Stimulated activated naive CD8-positive, alpha-beta T cell treated with anti-CD3 and anti-CD28 coated beads, Interleukin-15, Interleukin-2, amounts not matched to agents 100 ng/mL and 50 ng/mL, for 24 hours (primary cell): ENCODE results near the gene DOCK2.

Source experiments
- H3K27ac Mint-ChIP-seq: one replicate; pipeline ENCODE4 v1.8.0; 2021; ENCODE audit warnings: mild to moderate bottlenecking, mixed read lengths
- H3K27me3 Mint-ChIP-seq: one replicate; pipeline ENCODE4 v1.8.0; 2021; ENCODE audit warnings: mixed read lengths
- H3K36me3 Mint-ChIP-seq: one replicate; pipeline ENCODE4 v1.8.0; 2021; ENCODE audit warnings: low read depth, mixed read lengths
- H3K4me1 Mint-ChIP-seq: one replicate; pipeline ENCODE4 v1.8.0; 2021; ENCODE audit warnings: low read depth, mixed read lengths
- H3K4me3 Mint-ChIP-seq: one replicate; pipeline ENCODE4 v1.8.0; 2021; ENCODE audit warnings: mild to moderate bottlenecking, mixed read lengths
- H3K9me3 Mint-ChIP-seq: one replicate; pipeline ENCODE4 v1.8.0; 2021; ENCODE audit warnings: mixed read lengths

Gene DOCK2

DNA sequence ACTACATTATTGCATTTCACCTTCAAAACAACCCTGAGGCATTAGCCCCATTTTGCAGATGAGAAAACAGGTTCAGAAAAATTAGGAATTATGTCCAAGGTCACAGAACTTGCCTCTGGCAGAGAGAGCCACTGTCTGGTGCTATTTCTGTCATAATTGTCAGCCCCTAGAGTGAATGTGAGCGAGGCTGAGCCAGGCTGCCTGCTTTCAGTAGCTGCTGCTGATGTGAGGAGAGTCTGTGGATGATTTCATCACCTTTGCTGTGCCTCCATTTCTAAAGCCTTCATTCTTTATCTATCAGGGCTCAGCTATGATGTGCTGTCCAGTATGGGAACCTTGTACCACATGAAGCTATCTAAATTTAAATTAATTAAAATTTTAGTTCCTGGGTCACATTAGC lies 271.8 kb downstream of the DOCK2 start:
- H3K4me3 Mint-ChIP-seq, result no peak overlapping the region
- H3K9me3 Mint-ChIP-seq, result no peaks in the 10 kb centered on the region
- H3K36me3 Mint-ChIP-seq, result peaks cover 5% of the 10 kb centered on the region
- peaks cover 5% of the 10 kb centered on the region for H3K4me1 Mint-ChIP-seq
- no peaks in the 10 kb centered on the region for H3K27me3 Mint-ChIP-seq
- H3K27ac Mint-ChIP-seq, result no peak overlapping the region

DNA sequence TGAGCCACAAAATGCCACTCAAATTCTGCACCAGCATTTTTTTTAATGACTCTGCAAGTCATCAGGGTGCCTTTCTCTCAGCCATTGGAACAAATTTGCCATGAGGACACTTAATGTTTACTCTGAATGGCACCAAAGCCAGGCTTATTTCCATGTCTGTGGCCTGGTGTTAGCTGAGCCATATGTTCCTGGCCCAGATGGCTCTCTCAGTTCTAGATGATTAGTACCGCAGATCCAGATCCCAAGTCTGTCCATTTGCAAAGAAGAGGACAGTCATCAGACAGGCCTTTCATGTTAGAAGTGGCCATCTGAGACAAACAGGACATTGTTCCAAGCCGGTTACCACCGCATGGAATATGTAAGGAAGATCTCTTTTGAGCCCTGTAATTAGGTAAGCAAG lies 272.9 kb downstream of the DOCK2 start:
- Mint-ChIP-seq H3K9me3 (no peaks in the 10 kb centered on the region), H3K27me3 (no peaks in the 10 kb centered on the region), H3K4me3 (no peak overlapping the region), H3K36me3 (peaks cover 15% of the 10 kb centered on the region), H3K4me1 (peaks cover 5% of the 10 kb centered on the region), H3K27ac (peak overlapping the region; percentile 45)

DNA sequence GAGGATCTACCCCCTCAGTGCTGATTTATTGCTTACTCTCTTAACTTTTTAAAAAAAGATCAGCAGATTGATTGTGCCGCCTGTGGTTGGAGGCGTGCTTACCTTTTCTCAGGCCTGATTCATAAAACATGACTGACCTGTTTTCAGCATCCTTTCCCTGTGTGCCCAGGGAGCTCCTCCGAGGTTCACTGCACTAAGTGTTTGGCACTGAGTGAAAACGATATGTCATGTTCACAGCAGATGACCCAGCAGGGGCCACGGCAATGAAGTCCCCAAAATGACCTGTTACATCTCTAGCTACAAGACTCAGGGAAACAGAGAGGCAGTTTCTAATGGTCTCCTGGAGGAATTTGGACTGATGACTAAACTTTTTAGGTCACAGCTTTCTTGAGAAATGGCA lies 273.3 kb downstream of the DOCK2 start:
- peaks cover 5% of the 10 kb centered on the region for H3K4me1 Mint-ChIP-seq

DNA sequence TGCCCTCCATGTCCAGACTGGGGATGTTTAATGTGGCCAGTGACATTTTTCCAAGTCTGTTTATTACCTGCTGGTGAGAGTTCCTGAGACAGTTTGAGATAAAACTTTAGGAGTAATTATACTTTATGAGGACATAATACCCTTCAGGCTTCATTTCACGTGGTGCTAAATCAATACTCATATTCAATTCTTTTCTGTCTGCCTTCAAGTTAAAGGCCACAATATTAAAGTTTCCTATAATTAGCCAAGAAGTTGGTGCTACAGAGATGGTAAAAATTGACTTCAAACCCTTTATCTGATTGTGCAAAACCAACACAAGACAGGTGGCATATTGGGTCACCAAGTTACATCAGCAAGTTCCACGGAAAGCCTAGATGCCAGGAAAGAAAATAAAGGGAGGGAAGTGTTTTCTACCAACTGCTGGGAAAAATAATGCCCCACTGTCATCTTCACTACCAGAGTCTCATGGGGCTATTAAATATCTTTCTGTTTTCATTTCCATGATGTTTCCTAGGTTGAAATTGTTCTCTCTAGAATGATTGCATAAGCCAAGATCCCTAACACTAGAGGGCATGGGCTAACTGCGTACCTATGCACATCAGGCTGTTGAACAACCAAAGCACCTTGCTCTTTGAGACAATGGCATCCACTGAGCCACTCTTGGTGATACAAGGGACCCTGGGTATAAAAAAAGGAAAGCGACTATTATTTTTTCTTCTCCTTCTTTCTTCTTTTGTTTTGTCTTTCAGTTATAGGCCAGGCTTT lies 274.6 kb downstream of the DOCK2 start:
- H3K27me3 Mint-ChIP-seq, result no peaks in the 10 kb centered on the region
- H3K36me3 Mint-ChIP-seq, result peaks cover 23% of the 10 kb centered on the region
- peaks cover 5% of the 10 kb centered on the region for H3K4me1 Mint-ChIP-seq
- no peak overlapping the region for H3K27ac Mint-ChIP-seq
- H3K9me3 Mint-ChIP-seq, result no peaks in the 10 kb centered on the region
- H3K4me3 Mint-ChIP-seq, result no peak overlapping the region

More for the DNA sequence above, 273.3 kb downstream of the DOCK2 start:
- Mint-ChIP-seq H3K36me3 (peaks cover 15% of the 10 kb centered on the region), H3K4me3 (no peak overlapping the region), H3K27me3 (no peaks in the 10 kb centered on the region), H3K27ac (no peak overlapping the region), H3K9me3 (no peaks in the 10 kb centered on the region)

DNA sequence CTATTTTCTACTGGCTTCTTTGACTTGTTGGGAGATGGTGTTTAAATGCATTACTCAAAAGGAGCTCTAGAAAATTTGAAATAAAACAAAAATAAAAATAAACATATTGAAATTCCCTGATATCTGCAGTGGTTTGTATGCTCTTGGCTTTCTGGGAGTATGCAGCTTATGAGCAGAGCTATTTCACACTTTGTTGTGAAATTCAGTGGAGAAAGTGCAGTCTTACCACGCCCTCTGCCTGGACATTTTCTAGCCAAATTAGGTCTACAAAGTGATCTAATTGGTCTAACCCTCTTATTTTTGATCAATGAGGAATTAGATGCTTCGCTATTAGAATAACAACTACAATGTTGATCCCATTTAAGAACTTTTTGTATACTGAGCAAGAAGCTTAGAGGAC lies 276.4 kb downstream of the DOCK2 start:
- Mint-ChIP-seq H3K27me3 (no peaks in the 10 kb centered on the region), H3K27ac (no peak overlapping the region), H3K9me3 (no peaks in the 10 kb centered on the region), H3K36me3 (peaks cover 30% of the 10 kb centered on the region), H3K4me1 (peaks cover 5% of the 10 kb centered on the region), H3K4me3 (no peak overlapping the region)

DNA sequence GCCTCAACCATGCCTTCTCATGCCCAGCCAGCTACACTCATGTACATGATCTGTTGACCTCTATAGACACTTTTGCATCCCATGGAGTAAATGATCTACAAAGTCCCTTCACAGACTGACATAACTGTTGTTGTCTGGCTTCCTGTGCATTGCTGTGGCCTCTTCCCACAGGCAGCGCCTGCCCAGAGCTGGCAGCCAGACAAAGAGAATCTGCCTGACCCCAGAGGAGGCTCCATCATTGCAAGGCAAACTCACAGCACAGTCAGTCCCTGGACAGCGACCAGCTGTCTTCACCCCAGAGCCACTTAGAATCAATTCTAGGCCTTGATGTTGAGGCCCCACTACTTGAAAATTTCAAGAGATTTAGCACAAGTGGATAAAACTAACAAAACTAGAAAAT lies 277.7 kb downstream of the DOCK2 start:
- Mint-ChIP-seq H3K4me1 (peaks cover 5% of the 10 kb centered on the region), H3K4me3 (no peak overlapping the region), H3K27me3 (no peaks in the 10 kb centered on the region), H3K9me3 (no peaks in the 10 kb centered on the region), H3K36me3 (peaks cover 30% of the 10 kb centered on the region), H3K27ac (peak overlapping the region; percentile 22)

DNA sequence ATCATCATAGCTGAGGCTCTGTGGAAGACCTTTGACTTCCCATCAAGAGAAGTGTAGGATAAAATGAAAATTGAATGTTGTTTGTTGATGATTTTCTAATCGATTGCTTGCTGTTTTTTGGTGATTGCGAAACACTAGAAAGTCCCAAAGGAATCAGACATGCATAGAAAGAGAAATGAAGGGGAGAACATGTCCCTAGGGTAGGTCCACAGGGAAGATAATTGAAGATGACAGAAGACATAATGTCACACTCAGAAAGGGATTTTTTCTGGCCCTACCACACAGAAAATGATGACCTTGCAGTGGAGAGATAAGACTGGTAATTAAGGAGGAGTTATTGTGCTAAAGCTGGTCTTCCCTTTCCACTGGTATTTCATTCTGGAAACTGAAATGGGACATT lies 280.4 kb downstream of the DOCK2 start:
- Mint-ChIP-seq H3K9me3 (no peaks in the 10 kb centered on the region), H3K4me1 (peaks cover 1% of the 10 kb centered on the region), H3K27ac (no peak overlapping the region), H3K4me3 (no peak overlapping the region), H3K36me3 (peaks cover 42% of the 10 kb centered on the region), H3K27me3 (no peaks in the 10 kb centered on the region)

DNA sequence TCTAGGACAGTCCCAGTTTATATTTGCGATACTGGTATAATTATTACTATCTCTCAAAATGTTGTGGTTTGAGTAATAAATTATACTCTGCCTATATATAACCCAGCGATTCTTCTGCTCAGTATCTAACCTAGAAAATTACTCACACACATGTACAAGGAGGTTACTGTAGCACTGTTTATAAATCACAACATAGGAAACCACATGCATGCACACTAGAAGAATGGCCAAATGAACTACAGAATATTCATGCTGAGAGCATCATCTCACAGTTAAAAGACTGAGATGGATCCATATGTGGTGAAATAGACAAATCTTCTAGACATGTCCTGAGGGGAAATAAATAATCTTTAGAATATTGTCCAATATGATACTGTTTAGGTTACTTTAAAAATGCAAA lies 281.2 kb downstream of the DOCK2 start:
- peaks cover 42% of the 10 kb centered on the region for H3K36me3 Mint-ChIP-seq
- no peaks in the 10 kb centered on the region for H3K27me3 Mint-ChIP-seq
- no peak overlapping the region for H3K4me3 Mint-ChIP-seq
- no peak overlapping the region for H3K27ac Mint-ChIP-seq
- H3K4me1 Mint-ChIP-seq, result no peaks in the 10 kb centered on the region
- H3K9me3 Mint-ChIP-seq, result no peaks in the 10 kb centered on the region

DNA sequence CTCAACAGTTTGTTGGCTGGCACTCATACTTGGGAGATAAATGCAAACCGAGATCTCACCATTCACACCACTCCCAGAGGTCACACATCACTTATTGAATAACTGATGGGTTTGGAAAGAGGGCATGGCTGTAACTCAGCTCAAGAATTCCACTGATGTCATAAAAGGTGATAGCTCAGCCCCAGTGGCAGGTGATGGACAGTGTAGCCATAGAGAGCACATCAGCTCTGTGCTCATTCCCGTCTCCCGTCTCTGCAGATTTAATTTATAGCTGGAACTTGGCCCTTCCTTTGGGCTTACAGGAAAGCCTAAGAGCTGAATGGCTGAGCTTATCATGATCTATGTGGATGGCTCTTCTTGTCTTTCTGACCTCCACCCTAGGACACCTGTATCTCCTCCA lies 283.4 kb downstream of the DOCK2 start:
- Mint-ChIP-seq H3K4me3 (no peak overlapping the region), H3K36me3 (peaks cover 44% of the 10 kb centered on the region), H3K4me1 (no peaks in the 10 kb centered on the region), H3K27ac (no peak overlapping the region), H3K27me3 (no peaks in the 10 kb centered on the region), H3K9me3 (no peaks in the 10 kb centered on the region)

DNA sequence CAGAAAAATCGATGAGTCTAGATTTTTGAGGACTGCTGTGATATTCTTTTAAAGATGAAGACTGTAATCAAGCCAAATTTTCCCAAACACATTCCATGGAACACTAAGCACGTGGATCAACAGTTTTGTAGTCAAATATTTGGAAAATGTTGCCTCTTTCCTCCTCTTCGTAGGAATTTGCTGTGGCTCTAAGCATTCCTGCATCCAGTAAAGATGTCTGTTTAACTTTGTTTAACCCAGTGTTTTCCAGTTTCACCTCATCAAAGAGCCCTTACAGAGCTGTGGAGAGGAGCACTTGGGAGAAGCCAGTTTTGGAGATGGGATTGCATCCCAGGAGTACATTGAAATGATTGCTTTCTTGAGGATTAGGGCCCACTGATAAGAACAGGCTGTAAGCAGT lies 284.3 kb downstream of the DOCK2 start:
- Mint-ChIP-seq H3K4me3 (no peak overlapping the region), H3K4me1 (no peaks in the 10 kb centered on the region), H3K27ac (no peak overlapping the region), H3K36me3 (peaks cover 36% of the 10 kb centered on the region), H3K27me3 (no peaks in the 10 kb centered on the region), H3K9me3 (no peaks in the 10 kb centered on the region)

DNA sequence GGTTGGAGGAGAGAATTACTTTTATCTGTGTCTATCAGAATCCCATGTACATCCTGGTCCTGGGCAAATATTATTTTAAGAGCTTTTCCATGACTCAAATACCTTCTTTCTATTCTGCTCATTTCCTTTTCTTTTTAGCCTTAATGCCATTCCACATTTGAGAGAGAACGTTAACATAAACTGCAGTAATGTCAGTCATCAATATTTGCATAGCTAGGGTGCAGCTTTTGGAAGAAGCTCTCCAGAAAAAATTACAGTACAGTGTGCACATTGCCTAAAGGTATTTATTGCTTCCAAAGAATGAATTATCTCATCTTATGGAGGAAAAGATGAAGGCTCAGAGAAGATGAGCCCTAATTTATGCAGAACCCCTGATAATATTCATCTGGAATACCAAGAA lies 284.9 kb downstream of the DOCK2 start:
- no peak overlapping the region for H3K4me3 Mint-ChIP-seq
- H3K4me1 Mint-ChIP-seq, result no peaks in the 10 kb centered on the region
- H3K27me3 Mint-ChIP-seq, result no peaks in the 10 kb centered on the region
- peaks cover 38% of the 10 kb centered on the region for H3K36me3 Mint-ChIP-seq
- H3K9me3 Mint-ChIP-seq, result no peaks in the 10 kb centered on the region
- no peak overlapping the region for H3K27ac Mint-ChIP-seq

DNA sequence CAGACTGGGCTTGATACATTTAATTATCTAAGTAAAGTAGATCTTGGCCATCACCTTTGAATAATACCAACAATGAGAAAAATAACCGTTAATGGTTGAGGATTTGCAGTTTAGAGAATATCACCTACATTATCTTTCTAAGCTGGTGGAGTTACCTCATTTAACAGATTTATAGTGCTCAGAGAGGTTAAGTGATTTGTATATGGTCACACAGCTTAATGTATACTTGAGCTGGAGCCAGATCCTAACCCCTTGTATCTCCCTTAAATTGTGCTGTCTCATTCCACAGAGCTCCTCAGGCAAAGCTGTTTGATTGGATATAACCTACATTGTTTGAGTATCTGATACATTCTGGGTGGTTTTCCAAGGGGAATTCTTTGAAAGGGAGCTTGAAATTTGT lies 285.4 kb downstream of the DOCK2 start:
- Mint-ChIP-seq H3K36me3 (peaks cover 37% of the 10 kb centered on the region), H3K27me3 (no peaks in the 10 kb centered on the region), H3K9me3 (no peaks in the 10 kb centered on the region), H3K4me1 (no peaks in the 10 kb centered on the region), H3K27ac (no peak overlapping the region), H3K4me3 (no peak overlapping the region)

DNA sequence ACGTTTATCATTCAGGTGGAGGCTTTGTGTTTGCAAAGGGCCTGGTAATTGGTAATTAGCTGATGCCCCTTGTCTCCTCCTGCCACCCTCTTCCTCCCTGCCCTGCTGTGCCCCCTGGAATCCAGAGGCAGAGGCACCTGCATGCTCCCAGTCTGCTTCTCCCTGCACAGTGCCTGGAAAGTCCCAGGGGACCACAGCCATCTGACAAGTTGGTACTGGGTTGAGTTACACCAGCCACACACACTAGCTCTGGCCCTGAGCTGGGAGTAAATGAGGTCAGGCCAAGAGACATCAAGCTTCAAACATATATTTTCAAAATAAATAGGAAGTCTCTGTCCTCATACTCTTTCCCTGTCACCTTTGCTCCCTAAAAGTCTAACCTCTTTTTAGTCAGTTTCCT lies 286.9 kb downstream of the DOCK2 start:
- H3K9me3 Mint-ChIP-seq, result no peaks in the 10 kb centered on the region

DNA sequence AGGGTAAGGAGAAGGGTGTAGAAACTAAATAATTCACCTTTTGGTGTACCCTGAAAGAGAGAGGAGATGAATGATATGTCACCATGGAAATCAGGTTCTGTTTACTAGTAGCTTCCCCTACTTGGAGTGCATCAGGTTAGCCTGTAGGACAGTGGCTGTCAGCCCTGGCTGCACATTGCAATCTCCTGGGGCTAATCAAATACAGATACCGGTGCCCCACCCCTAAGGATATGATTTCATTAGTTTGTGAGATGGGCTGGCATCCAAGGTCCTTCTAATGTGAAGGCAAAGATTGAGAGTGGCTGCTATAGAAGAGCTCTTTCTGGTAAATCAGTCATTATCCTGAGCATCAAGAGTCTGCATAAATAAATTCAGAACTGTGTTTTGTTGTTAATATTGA lies 296.1 kb downstream of the DOCK2 start:
- Mint-ChIP-seq H3K4me1 (peaks cover 3% of the 10 kb centered on the region), H3K9me3 (no peaks in the 10 kb centered on the region), H3K4me3 (no peak overlapping the region), H3K27ac (no peak overlapping the region), H3K27me3 (no peaks in the 10 kb centered on the region), H3K36me3 (peaks cover 59% of the 10 kb centered on the region)

More for the DNA sequence above, 286.9 kb downstream of the DOCK2 start:
- Mint-ChIP-seq H3K27ac (peak overlapping the region; percentile 57), H3K36me3 (peaks cover 44% of the 10 kb centered on the region), H3K4me3 (no peak overlapping the region), H3K27me3 (no peaks in the 10 kb centered on the region), H3K4me1 (no peaks in the 10 kb centered on the region)

DNA sequence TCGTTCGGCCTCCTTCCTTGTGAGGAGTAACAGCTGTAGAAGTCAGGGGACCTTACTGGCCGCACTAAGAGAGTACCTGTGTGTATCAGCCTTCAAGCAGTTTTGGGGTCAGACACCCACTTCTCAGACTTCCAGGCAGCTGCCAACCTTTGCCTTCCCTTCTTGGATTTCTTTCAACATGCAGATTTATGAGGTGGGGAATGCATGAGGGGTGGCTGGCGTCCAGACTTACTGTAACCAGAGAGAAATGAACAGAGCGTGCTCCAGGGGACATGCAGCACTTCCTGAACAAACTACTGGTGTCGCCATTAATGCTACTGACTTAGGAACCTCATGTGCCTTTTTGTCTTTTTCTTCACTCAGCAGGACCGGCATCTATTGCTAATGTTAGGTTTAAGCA lies 296.5 kb downstream of the DOCK2 start:
- Mint-ChIP-seq H3K36me3 (peaks cover 54% of the 10 kb centered on the region), H3K9me3 (no peaks in the 10 kb centered on the region), H3K27ac (no peak overlapping the region), H3K27me3 (no peaks in the 10 kb centered on the region), H3K4me1 (peaks cover 3% of the 10 kb centered on the region), H3K4me3 (no peak overlapping the region)

DNA sequence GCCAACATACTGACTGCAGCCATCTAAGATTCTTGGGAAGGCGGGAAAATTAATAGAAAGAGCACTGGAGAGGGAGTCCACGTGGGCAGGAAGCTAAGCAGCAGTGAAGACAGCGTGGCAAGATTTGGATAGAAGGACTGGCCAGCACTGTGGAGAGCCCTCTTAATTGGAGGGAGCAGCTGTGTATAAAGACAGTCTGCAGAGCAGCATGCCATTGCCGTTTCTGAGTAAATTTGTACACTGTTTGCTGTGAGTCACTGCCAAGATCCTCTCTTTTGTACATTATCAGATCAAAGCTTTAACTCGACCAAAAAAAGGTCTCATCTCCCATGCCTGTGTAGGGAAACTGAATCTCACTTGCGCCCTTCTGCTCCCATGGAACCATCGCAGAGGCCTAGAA lies 297.9 kb downstream of the DOCK2 start:
- peaks cover 45% of the 10 kb centered on the region for H3K36me3 Mint-ChIP-seq

More for the DNA sequence above, 297.9 kb downstream of the DOCK2 start:
- H3K27me3 Mint-ChIP-seq, result no peaks in the 10 kb centered on the region
- H3K9me3 Mint-ChIP-seq, result no peaks in the 10 kb centered on the region
- no peak overlapping the region for H3K4me3 Mint-ChIP-seq
- H3K27ac Mint-ChIP-seq, result no peak overlapping the region
- H3K4me1 Mint-ChIP-seq, result peaks cover 3% of the 10 kb centered on the region
